Peyer's patch (tissue), 4 donors: ENCODE results near the gene IQSEC3.

Experiments
- CTCF ChIP-seq, 6 experiments: fragments of 450-650 bp in 4 of 6; fragments of 200-600 bp in 2 of 6; sonication (generic) in 1 of 6; IDR thresholded peaks; one replicate each; pipeline ENCODE4 v1.5.1; 2017 to 2019; ENCODE audit warnings: antibody characterized with exemption in 6 of 6, mild to moderate bottlenecking in 3 of 6, moderate library complexity in 1 of 6
- POLR2A ChIP-seq, 2 donors: fragments of 450-650 bp; IDR thresholded peaks; one replicate each; pipeline ENCODE4 v1.5.1; 2017; ENCODE audit warnings: antibody characterized with exemption in 2 of 2, mild to moderate bottlenecking in 2 of 2, moderate library complexity in 2 of 2

GRCh38 chr12:174124-174523, 107.6 kb downstream of the IQSEC3 start:
- TF ChIP-seq CTCF (IDR thresholded peaks at IDR 0.05) (no peak), POLR2A (IDR thresholded peaks at IDR 0.05) (no peak)
